Activated CD4-positive, alpha-beta T cell treated with anti-CD3 and anti-CD28 coated beads, Interleukin-2, amount 10 ng/mL, durations not matched to agents 7 days and 5 days (primary cell): ENCODE data around the gene IRAK3. TPM values are rescaled to one million over a fixed set of nuclear protein-coding genes. Genes with fewer than 3 reads are reported as not detected.
"Not testable (repeated sequence)": the region's sequence is repeated elsewhere in the genome, so short reads cannot be mapped to it uniquely, and the experiment has no call there.

Experiments
- CTCF ChIA-PET: fragments of 350-600 bp; sonication (Branson Sonifier 250); formaldehyde crosslinking; loops from one replicate; lab custom pipeline; 2021; ENCODE audit warnings: antibody characterized with exemption; lab: Charles Lee
- POLR2A ChIA-PET: fragments of 350-600 bp; sonication (Branson Sonifier 250); formaldehyde crosslinking; loops from one replicate; lab custom pipeline; 2021; ENCODE audit warnings: antibody characterized with exemption; lab: Charles Lee
- DNase-seq: peaks from one replicate; pipeline ENCODE4 v3.0.0-alpha.2; 2020
- H3K27ac Mint-ChIP-seq: one replicate; pipeline ENCODE4 v1.8.0; 2021; ENCODE audit warnings: mild to moderate bottlenecking, moderate library complexity, mixed read lengths
- H3K27me3 Mint-ChIP-seq: one replicate; pipeline ENCODE4 v1.8.0; 2021; ENCODE audit warnings: mixed read lengths
- H3K36me3 Mint-ChIP-seq: one replicate; pipeline ENCODE4 v1.8.0; 2021; ENCODE audit warnings: low read depth, mixed read lengths
- H3K4me1 Mint-ChIP-seq: one replicate; pipeline ENCODE4 v1.8.0; 2021; ENCODE audit warnings: mixed read lengths
- H3K4me3 Mint-ChIP-seq: one replicate; pipeline ENCODE4 v1.8.0; 2021; ENCODE audit warnings: mild to moderate bottlenecking, moderate library complexity, mixed read lengths
- H3K9me3 Mint-ChIP-seq: one replicate; pipeline ENCODE4 v1.8.0; 2021; ENCODE audit warnings: mixed read lengths
- total RNA-seq, 2 experiments: library from RNA; stranded (reverse); gene quantifications; one replicate each; pipeline ENCODE4 v1.2.3, GENCODE V29; 2021

The IRAK3 gene
- total RNA-seq, 2 experiments from 2014 or later, result 0.77 to 0.89 TPM

DNA sequence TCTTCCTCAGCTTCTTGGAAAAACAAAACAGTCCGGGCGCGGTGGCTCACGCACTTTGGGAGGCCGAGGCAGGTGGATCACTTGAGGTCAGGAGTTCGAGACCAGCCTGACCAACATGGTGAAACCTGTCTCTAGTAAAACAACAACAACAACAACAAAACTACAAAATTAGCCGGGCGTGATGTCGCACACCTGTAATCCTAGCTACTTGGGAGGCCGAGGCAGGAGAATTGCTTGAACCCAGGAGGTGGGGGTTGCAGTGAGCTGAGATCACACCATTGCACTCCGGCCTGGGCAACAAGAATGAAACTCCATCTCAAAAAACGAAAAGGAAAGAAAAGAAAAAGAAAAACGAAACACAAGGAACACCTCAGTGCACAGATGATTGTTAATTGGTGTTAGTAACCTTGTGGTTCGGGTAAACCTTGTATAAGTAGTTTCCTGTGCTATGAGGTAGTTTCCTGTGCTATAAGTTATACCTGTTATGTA lies 114.3 kb downstream of the IRAK3 start:
- Mint-ChIP-seq H3K4me3 (peak overlapping the region; percentile 99), H3K27ac (peak overlapping the region; percentile 98), H3K4me1 (peaks cover 56% of the 10 kb centered on the region), H3K36me3 (peaks cover 46% of the 10 kb centered on the region)
- DNase-seq, result peak; percentile 35
- ChIA-PET POLR2A (interaction anchor here (1.4 kb wide), 1 partner anchor 33 kb away, joined by 3 read pairs; no protein-coding TSS in a partner anchor), CTCF (interaction anchor here (1.4 to 3.7 kb wide), 4 partner anchors 8 to 34 kb away, joined by 8 to 14 read pairs (median 8); no protein-coding TSS in a partner anchor)
- not testable (repeated sequence) for H3K9me3 Mint-ChIP-seq, H3K27me3 Mint-ChIP-seq

Other genes starting within 250 kb of the IRAK3 start
- gene LLPH, start 58.5 kb upstream of the IRAK3 start, total RNA-seq, result 10 to 100 TPM; 33.3 to 38.6 TPM
- 10 to 100 TPM; 65.7 to 83.5 TPM for gene TMBIM4, start 19.2 kb upstream of the IRAK3 start, total RNA-seq
- 10 to 100 TPM; 42.3 to 43.3 TPM for gene HELB, start 113.3 kb downstream of the IRAK3 start, total RNA-seq